HG03060 (cell line): ENCODE results near the gene MAP3K7CL.
"Not testable (repeated sequence)": the region's sequence is repeated elsewhere in the genome, so short reads cannot be mapped to it uniquely, and the experiment has no call there.

Experiments used
- ATAC-seq: cut with Tn5 transposase; IDR thresholded peaks from one replicate; pipeline ENCODE4 v1.9.1; 2021; ENCODE audit warnings: low read depth, moderate number of reproducible peaks; ENCODE audit not compliant: unreplicated experiment

The MAP3K7CL gene

DNA sequence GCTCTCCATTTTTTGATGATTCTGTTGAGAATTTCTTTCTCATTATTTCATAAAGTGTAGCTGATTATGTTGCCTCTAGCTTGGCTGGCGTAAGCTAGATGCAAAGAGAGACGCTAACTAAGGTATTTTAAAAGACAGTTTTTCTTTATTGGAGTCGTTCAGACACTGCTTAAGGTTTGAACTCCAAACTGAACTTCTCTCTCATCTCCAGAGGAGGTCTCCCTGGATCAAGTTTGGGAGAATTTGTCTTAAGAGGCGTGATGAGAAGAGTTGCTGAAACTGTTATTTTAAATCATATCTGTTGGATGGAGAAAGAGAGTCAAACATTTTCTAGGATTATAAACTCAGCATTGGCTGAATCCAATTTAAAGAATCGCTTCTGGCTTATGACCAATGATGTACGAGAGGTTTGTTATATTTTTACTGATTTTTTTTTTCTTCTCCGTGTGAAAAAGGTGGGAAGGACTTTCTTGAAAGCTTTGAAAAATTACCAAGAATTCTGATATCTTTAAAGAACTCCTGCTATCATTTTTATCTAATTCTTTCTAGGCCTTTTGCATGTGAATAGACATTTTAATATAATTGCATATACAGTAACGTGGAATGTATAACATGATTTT lies 34.0 kb downstream of the MAP3K7CL start:
- ATAC-seq = no peak

- no peak for ATAC-seq
These were observed 35.9 kb downstream of the MAP3K7CL start for GRCh38 chr21:29166323-29166722.

DNA sequence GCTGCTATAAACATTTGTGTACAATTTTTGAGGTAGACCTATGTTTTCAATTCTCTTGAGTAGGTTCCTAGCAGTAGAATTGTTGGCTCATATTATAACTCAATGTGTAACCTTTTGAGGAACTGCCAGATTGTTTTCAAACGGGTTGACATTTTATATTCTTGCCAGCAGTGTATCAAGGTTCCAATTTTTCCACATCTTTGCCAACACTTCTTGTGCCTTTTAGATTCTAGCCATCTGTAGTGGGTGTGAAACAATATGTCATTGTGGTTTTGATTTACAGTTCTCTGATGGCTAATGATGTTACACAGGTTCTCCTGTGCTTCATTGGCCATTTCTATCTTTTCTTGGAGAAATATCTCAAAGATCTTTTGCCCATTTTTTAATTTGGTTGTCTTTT lies 36.4 kb downstream of the MAP3K7CL start:
- no peak for ATAC-seq

DNA sequence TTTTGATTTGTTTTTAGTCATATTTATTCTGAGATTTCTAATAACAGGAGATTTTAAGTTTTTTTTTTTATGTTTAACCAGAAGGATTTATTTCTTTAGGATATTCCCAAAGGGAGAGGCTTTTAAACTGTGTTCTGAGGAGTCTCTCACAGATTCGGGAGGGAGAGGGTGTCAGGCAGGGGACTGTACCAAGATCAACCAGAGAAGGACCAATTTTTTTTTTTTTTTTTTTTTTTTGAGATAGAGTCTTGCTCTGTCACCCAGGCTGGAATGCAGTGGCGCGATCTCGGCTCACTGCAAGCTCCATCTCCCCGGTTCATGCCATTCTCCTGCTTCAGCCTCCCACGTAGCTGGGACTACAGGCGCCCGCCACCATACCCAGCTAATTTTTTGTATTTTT lies 37.0 kb downstream of the MAP3K7CL start:
- not testable (repeated sequence) for ATAC-seq

DNA sequence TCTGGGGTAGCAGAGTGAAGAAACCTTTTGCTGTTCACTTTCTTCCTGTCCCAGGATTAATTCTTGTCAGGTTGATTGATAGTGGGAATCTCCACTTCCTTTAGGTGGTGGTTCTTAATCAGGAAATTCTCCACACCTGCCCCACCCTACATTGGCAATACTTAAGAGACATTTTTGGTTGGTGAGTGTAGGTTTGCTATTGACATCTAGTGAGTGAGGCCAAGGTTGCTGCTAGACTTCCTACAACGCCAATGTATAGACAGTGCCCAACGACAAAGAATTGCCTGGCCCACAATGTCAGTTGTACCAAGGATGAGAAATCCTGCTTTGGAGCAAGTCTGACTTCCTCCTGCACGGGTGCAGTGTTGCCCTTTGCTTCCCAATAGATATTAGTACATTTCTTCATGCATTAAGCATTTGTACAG lies 38.5 kb downstream of the MAP3K7CL start:
- no peak for ATAC-seq

DNA sequence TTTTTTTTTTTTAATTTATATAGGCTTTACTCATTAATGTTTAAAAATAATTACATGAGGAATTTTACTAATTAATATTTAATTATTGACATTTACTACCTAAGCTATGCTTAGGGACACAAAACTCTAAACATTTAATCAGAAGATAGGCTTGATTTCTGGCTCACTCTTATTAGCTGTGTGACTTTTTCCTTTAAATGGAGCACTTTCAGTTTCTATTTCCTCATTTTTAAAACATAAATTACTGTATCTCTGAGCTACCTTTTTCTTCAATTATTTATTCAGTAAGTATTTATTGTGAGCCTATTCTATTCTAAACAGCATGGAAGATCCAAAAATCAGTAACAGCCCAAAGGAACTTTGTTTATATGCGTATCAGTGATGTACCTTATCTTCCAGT lies 40.5 kb downstream of the MAP3K7CL start:
- ATAC-seq = no peak

DNA sequence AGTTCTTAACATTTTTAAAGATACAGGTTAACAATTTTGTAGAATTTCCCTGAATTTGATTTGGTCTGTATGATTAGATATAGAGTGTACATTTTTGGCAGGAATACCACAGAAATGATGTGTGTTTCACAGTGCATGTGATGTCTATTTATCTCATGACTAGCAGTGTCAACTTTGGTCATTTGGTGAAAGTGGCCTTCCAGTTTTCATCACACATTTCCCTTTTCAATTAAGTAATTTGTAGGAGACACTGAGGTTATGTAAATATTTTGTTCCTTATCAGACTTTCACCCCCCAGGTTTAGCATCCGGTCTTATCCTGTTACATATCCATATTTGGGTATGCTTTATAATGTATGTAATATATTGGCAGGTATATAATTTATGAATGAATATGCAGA lies 41.8 kb downstream of the MAP3K7CL start:
- no peak for ATAC-seq

GRCh38 chr21:29174607-29175013 lies 44.2 kb downstream of the MAP3K7CL start:
- no peak for ATAC-seq

- ATAC-seq = no peak
These were observed 45.1 kb downstream of the MAP3K7CL start for GRCh38 chr21:29175408-29176134.

GRCh38 chr21:29176471-29177120 lies 46.2 kb downstream of the MAP3K7CL start:
- no peak for ATAC-seq

- ATAC-seq = no peak
These were observed 47.4 kb downstream of the MAP3K7CL start for GRCh38 chr21:29177800-29178199.

DNA sequence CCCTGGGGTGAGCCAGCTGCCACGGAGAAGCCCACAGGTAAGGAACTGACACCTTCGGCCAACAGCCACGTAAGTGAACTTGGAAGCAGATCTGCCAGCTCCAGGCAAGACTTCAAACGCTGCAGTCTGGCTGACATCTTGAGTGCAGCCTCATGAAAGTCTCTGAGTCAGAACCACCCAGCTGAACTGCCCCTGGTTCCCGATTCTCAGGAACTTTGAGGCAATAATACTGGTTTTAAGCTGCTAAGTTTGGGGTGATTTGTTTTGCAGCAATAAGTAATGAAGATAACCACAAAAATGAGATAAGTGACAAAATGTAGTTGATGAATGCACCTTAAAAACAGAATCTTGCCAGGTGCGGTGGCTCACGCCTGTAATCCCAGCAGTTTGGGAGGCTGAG lies 48.5 kb downstream of the MAP3K7CL start:
- ATAC-seq = no peak

DNA sequence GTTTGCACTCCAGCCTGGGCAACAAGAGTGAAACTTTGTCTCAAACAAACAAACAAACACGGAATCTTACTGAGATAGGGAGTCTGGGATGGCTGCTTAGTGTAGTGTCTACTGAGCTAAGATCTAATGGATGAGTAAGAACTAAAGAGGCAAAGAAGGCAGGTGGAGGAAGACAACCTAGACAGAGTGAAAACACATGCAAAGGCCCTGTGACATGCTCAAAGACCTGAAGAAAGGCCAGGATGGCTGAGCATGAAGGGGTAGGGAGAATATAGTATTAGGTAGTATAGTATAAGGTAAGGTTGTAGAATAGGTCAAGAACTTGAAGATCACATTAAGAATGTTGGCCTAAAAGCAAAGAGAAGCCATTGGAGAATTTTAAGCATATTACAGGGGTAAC lies 49.1 kb downstream of the MAP3K7CL start:
- ATAC-seq = no peak

GRCh38 chr21:29181799-29182470 lies 51.5 kb downstream of the MAP3K7CL start:
- ATAC-seq = no peak

- ATAC-seq = no peak
These were observed 52.2 kb downstream of the MAP3K7CL start for GRCh38 chr21:29182691-29183092.

DNA sequence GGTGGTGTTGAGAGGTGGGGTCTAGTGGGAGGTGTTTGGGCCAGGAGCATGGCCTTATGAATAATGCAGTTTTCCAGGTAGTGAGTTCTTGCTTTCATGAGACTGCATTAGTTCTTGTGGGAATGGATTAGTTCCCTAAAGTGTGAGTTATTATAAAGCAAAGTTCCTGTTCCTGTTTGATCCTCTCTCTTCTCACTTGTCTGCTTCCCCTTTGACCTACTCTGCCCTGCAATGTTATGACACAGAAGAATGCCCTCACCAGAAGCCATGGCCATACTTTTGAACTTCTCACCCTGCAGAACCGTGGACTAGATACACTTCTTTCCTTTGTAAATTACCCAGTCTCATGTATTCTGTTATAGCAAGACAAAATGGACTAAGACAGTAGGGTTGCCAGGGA lies 53.6 kb downstream of the MAP3K7CL start:
- ATAC-seq = no peak

- no peak for ATAC-seq
These were observed 54.7 kb downstream of the MAP3K7CL start for GRCh38 chr21:29185172-29185571.

GRCh38 chr21:29185633-29186032 lies 55.2 kb downstream of the MAP3K7CL start:
- no peak for ATAC-seq

GRCh38 chr21:29186246-29186645 lies 55.8 kb downstream of the MAP3K7CL start:
- ATAC-seq = no peak

GRCh38 chr21:29187944-29188343 lies 57.5 kb downstream of the MAP3K7CL start:
- ATAC-seq = no peak

- ATAC-seq = no peak
These were observed 58.9 kb downstream of the MAP3K7CL start for GRCh38 chr21:29189353-29189752.
